Tibial nerve (tissue), 4 donors: ENCODE measurements around the gene NUDT6.

Source experiments
- EP300 ChIP-seq, 2 donors: sonication (generic); formaldehyde crosslinking; IDR thresholded peaks; one replicate each; pipeline ENCODE4 v1.6.1; 2017; ENCODE audit warnings: antibody characterized with exemption in 2 of 2, mild to moderate bottlenecking in 1 of 2
- POLR2A ChIP-seq, 2 donors: fragments of 450-650 bp; IDR thresholded peaks; one replicate each; pipeline ENCODE4 v1.6.1; 2017; ENCODE audit warnings: antibody characterized with exemption in 2 of 2, mild to moderate bottlenecking in 2 of 2, moderate library complexity in 2 of 2
- TF ChIP-seq, protein P1 (sequence below), 5 experiments: fragments of 200-600 bp in 3 of 5; fragments of 450-650 bp in 2 of 5; sonication (generic) in 3 of 5; IDR thresholded peaks; one replicate each; pipeline ENCODE4 v1.5.1; 2016 to 2019; ENCODE audit warnings: antibody characterized with exemption in 5 of 5, mild to moderate bottlenecking in 3 of 5, moderate library complexity in 2 of 5

DNA sequence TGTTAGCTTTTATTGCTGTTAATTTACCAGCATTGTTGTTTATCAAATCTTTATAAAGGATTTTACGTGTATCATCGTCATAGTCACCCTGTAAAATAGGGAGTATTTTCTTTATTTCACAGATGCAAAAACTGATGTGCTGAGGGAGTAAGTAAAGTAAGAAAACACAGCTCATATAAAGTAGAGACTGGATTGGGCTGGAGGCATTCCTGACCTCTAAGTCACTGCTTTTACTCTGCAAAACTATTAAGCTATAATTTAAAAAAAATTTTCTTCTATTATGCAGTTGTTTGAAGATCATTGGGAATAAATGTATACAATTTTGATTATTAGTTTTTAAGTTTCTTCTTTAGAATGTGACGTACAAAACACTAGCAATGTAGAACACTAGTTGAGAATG is 45.9 kb downstream of the NUDT6 start:
- TF ChIP-seq, protein P1, sequence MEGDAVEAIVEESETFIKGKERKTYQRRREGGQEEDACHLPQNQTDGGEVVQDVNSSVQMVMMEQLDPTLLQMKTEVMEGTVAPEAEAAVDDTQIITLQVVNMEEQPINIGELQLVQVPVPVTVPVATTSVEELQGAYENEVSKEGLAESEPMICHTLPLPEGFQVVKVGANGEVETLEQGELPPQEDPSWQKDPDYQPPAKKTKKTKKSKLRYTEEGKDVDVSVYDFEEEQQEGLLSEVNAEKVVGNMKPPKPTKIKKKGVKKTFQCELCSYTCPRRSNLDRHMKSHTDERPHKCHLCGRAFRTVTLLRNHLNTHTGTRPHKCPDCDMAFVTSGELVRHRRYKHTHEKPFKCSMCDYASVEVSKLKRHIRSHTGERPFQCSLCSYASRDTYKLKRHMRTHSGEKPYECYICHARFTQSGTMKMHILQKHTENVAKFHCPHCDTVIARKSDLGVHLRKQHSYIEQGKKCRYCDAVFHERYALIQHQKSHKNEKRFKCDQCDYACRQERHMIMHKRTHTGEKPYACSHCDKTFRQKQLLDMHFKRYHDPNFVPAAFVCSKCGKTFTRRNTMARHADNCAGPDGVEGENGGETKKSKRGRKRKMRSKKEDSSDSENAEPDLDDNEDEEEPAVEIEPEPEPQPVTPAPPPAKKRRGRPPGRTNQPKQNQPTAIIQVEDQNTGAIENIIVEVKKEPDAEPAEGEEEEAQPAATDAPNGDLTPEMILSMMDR (IDR thresholded peaks at IDR 0.05) = no peak
- TF ChIP-seq EP300 (IDR thresholded peaks at IDR 0.05) (no peak), POLR2A (IDR thresholded peaks at IDR 0.05) (no peak)
